Vagina (tissue), 2 donors: ENCODE data around the gene ZMYND8.

Experiments
- CTCF ChIP-seq, 3 experiments: fragments of 450-650 bp in 2 of 3; fragments of 200-600 bp in 1 of 3; sonication (generic) in 1 of 3; IDR thresholded peaks; one replicate each; pipeline ENCODE4 v1.5.1; 2017 to 2019; ENCODE audit warnings: antibody characterized with exemption in 3 of 3, mild to moderate bottlenecking in 2 of 3, moderate library complexity in 2 of 3
- POLR2A ChIP-seq, 2 donors: fragments of 450-650 bp; IDR thresholded peaks; one replicate each; pipeline ENCODE4 v1.6.1; 2017; ENCODE audit warnings: antibody characterized with exemption in 2 of 2, mild to moderate bottlenecking in 2 of 2, moderate library complexity in 2 of 2

GRCh38 chr20:47160240-47160639 lies 196.3 kb downstream of the ZMYND8 start:
- TF ChIP-seq CTCF (IDR thresholded peaks at IDR 0.05) (no peak), POLR2A (IDR thresholded peaks at IDR 0.05) (no peak)
